Activated CD4-positive, CD25-positive, alpha-beta regulatory T cell (primary cell): Measurements from ENCODE around the gene L1TD1.
"Not testable (repeated sequence)": the region's sequence is repeated elsewhere in the genome, so short reads cannot be mapped to it uniquely, and the experiment has no call there.

ENCODE experiments used
- DNase-seq, 4 experiments: peaks; one replicate each; lab custom pipeline; 2025; lab: John Stamatoyannopoulos, UW

The L1TD1 gene

DNA sequence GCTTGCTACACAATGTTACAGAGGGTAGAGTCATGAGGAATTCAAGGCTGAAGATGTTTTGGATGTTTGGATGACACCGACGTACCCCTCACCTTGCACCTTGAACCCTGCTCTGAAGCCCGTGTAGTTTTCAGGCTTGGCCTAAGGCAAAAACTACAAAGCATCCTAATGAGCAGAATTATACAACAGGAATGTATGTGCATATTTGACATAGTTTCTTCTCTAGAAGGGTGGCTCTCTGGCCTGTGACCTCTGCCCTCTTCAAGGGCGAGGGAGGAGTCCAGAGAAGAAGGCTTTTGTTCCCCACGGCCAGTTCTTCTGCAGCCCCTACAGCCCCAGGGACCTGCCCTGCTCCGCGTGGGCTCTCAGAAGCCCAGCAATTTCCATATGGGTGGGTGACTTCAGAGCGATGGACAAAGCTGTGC is 43.3 kb downstream of the L1TD1 start:
- no peak for DNase-seq

DNA sequence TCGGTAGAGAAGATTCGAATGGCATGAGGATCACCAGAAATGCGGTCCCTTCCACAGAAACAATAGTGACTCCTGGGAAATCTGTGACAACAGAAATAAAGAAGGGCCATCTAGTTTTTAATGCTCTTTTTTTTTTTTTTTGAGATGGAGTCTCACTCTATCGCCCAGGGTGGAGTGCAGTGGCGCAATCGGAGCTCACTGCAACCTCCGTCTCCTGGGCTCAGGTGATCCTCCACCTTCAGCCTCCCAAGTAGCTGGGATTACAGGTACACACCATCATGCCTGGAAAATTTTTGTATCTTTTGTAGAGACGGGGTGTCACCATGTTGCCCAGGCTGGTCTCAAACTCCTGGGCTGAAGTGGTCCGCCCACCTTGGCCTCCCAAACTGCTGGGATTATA is 43.9 kb downstream of the L1TD1 start:
- DNase-seq: no peak

DNA sequence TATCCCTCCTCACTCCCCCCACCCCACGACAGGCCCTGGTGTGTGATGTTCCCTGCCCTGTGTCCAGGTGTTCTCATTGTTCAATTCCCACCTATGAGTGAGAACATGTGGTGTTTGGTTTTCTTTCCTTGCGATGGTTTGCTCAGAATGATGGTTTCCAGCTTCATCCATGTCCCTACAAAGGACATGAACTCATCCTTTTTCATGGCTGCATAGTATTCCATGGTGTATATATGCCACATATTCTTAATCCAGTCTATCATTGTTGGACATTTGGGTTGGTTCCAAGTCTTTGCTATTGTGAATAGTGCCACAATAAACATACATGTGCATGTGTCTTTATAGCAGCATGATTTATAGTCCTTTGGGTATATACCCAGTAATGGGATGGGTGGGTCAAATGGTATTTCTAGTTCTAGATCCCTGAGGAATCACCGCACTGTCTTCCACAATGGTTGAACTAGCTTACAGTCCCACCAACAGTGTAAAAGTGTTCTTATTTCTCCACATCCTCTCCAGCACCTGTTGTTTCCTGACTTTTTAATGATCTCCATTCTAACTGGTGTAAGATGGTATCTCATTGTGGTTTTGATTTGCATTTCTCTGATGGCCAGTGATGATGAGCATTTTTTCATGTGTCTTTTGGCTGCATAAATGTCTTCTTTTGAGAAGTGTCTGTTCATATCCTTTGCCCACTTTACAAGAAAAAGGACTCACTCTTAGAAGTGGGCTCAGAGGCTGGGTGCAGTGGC is 45.2 kb downstream of the L1TD1 start:
- DNase-seq: not testable (repeated sequence)

DNA sequence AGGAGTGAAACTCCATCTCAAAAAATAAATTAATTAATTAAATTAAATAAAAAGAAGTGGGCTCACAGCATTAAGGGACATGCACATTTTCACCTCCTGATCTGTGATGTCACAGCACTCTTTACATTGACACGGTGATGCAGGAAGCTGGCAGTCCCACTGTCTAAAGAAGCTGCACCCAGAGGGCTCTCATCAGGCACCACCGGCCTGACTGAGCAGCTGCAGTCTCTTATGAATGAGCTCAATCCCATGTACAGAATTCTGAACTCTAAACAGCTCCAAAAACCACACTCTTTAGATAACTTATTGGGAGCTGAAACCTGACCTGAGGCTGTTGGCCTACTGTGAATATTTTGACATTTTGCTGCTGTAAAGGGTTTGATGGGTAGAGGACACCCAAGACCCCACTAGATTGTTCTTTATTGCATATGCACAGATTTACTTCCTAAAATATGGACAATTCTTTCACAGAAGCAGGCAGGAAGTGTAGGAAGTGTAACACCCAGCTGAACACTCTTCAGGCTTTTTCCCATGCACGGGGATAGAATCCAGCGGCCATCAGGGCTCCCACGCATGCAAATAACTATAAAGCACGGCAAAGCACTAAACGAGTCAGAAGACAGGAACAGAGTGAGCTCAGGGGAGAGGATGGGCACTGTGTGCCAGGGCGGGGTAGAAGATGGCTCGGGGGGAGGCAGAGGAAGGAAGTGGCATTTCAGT is 46.2 kb downstream of the L1TD1 start:
- no peak for DNase-seq

DNA sequence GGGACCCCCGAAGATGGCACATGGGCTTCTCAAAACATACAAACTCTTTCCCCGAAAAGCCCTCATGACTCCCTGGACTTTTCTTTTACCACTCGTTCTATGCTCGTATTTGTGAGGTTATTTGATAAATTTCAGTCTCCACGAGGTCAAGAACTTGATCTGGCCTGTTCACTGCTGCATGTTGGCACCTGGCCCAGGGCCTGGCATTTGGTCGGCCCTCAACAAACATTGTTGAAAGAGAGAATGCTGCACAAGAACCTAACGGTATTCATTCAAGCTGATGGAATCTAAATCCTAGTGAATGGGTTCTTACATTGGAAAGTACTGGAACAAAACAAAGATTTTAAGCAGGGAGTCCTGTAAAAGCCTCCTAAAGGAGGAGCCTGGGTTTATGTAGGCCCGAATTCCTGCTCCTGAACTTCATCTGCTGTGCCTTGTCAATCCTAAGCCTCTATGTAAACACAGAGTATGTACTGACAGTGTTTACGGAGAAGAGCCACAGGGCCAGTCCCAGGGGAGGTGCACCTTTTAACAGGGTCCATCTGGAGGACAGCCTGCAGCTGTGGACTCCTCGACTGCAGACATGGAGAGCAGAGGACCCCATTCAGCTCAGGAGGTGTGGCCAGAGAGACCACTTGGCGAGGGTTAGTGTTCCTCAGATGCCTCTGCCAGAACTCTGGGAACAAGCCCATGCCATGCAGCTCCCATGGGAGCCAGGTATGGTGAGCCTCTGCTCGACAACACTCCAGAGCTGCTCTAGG is 46.9 kb downstream of the L1TD1 start:
- DNase-seq: no peak

DNA sequence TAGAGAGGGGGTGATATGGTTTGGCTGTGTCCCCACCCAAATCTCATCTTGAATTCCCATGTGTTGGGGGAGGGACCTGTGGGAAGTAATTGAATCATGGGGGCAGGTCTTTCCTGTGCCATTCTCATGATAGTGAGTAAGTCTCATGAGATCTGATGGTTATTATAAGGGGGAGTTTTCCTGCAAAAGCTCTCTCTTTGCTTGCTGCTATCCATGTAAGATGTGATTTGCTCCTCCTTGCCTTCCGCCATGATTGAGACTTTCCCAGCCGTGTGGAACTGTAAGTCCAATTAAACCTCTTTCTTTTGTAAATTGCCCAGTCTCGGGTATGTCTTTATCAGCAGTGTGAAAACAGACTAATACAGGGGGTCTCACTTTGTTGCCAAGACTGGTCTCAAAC is 49.7 kb downstream of the L1TD1 start:
- DNase-seq: not testable (repeated sequence)

DNA sequence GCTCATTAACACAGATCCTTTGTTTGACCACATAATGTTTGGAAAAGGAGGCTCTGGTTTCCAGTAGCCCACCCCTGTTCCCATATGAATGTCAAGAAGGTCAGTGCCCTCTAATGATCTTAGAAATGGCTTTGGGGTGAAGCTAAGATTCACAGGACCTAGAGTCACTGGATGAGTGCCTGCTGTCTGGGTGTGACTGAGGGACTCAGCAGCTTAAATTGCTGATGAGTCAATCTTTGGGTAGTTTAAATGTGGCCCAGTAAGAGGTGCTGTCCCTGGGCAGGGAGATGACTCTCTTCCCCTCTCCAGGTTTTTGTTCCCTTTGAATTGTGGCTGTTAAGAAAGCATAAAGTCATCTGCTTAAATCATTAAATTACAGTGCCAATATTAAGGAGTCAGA is 50.6 kb downstream of the L1TD1 start:
- no peak for DNase-seq

DNA sequence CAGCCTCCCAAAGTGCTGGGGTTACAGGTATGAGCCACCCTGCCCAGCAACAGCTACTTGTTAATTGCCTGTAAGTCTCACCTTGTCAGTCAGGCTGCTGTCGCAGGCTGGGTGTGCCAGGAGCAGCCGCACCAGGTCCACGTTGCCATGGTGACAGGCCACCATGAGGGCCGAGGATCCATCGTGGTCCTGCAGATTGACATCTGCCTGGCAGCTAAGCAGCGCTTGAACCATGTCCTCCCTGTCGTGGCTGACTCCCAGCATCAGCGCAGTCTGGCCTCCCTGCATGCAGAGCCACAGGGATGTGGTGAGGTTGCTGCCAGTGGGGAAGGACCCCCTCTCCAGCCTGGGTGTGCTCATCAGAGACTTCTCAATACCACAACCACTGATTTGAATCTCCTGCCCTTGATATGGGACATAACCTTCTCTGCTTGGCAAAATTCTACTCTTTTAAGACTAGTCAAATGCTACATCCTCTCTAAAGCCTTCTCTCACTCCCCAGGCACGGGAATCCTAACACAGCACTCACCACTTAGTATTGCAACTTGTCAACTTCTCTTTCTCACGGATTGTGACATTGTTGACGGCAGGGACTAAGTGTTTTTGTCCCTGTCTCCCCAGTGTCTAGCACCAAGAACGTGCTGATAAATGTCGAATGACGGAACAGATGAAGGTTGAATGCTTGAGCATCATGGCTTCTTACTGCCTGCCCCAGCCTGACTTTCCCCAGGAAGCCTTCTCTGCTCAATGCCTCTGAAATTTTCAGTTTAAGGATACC is 52.9 kb downstream of the L1TD1 start:
- no peak for DNase-seq

DNA sequence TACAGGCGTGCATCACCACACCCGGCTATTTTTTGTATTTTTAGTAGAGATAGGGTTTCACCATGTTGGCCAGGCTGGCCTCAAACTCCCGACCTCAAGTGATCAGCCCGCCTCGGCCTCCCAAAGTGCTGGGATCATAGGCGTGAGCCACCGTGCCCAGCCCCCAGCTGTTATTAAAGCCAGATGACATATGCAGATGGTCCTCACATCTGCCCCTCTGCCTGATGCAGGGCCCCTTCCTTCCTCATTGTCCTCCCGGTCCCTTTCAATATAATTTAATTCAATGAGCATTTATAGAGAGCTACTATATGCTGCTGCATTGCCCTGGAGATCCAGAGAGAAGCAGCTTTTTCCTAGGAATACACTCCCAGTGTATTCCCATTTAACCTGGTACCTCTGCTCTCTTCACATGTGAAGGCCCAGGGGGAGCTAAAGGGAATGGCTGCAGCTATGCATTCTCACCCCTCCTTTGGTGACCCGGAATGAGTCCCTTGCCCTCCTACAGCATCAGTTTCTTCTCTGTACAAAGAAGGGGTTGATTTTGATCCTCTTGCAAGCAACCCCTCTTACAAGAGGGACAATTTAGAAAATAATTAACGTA is 55.6 kb downstream of the L1TD1 start:
- DNase-seq: no peak

DNA sequence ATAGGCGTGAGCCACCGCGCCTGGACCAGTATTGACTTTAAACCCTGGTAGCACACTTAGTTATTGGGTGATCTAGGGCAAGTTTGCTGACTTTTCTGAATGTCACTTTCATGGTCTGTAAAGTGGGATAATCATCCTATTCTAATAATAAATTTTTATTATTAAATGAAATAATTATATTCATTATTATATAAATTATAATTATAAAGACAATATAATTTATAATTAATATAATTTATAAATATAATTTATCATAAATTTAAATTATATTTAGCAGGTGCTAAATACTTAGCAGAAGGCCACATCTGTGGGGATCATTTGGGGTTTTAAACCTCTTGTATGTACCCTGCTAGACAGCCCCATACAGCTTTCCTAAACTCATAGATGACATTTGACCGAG is 64.9 kb downstream of the L1TD1 start:
- no peak for DNase-seq

DNA sequence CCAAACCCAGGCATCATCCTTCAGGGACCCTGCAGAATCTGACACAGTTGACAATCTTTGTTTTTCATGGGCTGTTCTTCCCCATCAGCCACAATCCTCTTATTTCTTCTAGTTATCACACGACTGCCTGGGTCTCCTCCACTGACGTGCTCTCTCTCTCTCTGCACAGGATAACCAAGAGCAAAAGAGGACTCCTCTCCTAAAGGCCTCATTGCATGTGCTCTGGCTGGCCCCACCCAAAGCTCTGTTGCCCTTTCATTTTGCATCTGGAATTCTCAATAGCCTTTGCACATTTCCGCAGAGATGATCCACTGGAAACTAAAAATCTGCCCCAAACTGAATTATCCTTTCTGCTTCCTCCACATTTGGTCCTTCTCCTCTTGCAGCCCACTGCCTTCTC is 66.0 kb downstream of the L1TD1 start:
- no peak for DNase-seq
